GM21737 (cell line): Measurements from ENCODE around the gene CLCA2.

ENCODE experiments used
- ATAC-seq: cut with Tn5 transposase; IDR thresholded peaks from one replicate; pipeline ENCODE4 v1.9.1; 2021; ENCODE audit warnings: mild to moderate bottlenecking, moderate library complexity; ENCODE audit not compliant: unreplicated experiment

Gene CLCA2

DNA sequence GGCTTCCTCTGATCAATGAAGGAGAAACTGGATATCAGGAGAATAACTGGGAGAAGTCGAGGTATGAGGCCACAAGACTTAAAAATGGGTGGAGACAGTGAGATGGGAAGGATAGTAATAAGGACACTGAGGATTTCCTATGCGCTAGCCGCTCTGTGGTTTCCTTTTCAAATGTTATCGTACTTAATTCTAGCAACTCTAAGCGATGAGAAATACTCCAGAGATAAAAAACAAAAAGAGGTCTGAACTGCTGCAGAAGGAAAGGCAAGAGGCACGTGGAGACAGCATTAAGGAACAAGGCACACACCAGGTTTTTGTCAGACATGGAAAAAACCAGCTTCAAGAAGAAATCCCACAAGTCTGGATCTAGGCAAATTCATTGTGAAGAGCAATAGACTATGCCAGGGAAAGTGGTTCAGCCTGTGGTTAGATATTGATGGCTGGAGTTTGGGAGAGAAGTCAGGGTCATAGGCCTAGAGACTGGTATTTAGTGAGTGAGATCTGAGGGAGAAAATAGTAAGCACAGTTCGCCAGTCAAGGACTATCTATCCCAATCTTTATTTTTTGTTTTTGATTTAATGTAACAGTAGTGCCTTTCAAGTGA is 5.3 kb downstream of the CLCA2 start:
- no peak for ATAC-seq

- no peak for ATAC-seq
Observed at GRCh38 chr1:86429835-86430234, 5.9 kb downstream of the CLCA2 start.

DNA sequence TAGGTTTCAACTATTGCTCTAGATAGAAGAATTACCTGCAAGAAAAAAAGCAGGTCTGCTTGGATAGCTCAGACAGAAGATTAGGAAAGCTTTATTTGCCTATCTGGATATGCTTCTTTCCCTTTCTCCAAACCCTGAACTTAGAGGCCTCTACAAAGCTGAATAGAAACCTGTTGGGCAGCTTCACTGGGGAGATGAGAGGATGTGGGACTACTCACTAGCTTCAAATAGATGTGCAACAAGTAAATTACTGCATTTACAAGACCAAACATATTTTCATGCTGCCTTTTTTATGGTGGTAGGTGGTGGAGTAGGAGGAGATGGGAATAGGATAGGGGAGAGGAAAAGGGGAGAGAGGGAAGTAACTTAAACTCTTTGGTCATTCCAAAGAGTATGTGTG is 6.4 kb downstream of the CLCA2 start:
- no peak for ATAC-seq

GRCh38 chr1:86434059-86434458 is 10.1 kb downstream of the CLCA2 start:
- ATAC-seq: no peak

DNA sequence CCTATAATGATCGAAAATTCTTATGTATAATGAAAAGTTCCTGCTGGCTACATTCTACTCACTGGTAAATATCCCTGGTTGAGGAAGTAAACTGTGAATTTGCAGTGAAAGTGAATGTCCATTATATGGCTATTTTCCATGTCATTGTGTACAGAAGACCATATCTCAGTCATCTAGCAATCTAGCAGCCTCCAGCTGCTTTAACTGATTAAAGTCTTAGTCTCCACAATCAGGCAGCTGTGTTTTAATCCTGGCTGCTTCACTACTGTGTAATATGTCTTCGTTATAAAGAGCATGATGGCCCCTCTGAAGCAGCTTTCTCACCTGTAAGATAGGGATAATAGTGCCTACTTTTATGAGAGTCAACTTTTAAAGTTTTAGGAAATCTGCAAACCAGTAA is 11.4 kb downstream of the CLCA2 start:
- no peak for ATAC-seq

DNA sequence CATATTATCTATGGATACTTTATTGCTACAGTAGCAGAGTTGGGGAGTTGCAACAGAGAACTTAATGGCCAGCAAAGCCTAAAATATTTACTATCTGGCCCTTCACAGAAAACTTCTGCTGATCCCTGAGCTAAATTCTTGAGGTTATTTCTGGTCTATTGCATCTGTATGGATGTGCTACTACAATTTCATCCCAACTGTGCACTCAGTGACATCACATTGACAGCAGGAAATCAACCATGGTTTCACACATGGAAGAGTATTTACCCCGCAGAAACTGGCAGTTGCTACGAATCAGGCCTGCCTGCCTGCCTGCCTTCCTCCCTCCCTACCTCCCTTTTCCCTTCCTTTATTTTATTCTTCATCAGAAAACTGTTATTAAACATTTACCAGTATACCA is 12.1 kb downstream of the CLCA2 start:
- ATAC-seq: no peak

DNA sequence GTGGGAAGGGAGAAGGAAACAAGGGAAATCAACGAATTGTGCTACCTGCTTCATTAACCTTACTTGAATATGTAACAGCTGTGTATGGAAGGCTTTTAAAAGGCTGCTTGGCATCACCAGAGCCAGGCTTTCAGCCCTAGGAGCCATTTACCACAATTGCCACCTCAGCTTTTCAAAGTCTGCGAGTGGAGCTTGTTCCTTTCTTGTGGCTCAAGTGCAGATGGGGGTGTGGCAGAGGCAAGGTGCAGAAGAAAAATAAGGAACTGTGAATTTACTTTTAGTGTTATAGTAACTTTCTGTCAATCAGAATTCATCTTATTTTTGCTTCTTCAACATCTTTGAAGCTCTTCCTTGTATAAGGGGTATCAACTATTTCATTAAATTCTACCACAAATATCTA is 17.6 kb downstream of the CLCA2 start:
- no peak for ATAC-seq

DNA sequence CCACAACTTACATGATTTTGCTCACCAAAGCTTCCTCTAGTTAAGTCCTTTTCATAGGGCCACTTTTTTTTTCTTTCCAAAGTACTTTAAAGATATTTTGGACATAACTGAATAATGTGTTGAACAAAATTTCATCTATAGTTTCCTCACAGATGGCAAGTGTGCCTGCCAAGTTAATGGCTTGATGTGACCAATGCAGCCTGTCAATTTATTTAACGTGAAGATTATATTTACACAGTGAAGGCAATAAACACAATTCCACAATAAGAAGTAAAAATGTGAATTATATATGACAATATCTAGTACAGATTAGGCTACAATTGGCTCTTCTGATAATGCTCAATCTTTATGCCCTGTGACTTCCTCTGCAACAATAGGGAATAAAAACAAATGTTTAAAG is 18.0 kb downstream of the CLCA2 start:
- no peak for ATAC-seq

DNA sequence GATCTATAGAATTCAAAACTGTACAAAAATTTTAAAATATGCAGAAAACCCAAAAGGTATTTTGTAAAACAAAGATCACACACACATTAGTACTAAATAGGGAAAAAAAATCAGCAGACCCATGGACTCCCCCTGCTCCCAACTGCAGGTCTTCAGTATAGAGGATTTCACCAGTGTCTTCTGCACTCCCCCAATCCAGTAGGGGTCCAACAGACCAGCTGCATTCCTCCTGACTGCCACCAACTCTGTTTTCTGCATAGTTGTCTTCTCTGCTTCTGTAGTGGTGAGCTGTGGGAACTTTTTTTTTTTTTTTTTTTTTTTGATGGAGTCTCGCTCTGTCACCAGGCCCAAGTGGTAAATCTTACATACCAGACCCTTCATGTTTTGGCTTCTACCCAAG is 21.9 kb downstream of the CLCA2 start:
- no peak for ATAC-seq

GRCh38 chr1:86447198-86447790 is 23.3 kb downstream of the CLCA2 start:
- ATAC-seq: no peak

DNA sequence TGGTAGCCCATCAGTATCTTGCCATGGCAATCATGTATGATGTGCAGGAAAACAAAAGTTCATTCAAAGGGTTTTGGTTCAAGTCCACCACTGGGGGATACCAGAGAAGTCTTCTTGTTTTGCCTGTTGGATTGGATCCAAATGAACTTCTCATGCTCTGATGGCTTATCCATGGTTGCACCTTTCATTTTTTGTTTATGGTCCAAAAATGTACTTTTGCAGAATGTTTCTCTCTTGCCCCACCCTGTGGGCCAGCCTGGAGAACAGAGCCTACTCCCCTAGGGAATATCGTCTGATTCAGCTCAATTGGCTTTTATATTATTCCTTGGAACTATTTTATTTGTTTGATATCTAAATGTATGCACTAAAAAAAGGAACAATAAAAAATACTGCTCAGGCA is 24.7 kb downstream of the CLCA2 start:
- ATAC-seq: no peak

GRCh38 chr1:86449103-86449502 is 25.1 kb downstream of the CLCA2 start:
- no peak for ATAC-seq

GRCh38 chr1:86450847-86451246 is 26.9 kb downstream of the CLCA2 start:
- no peak for ATAC-seq

- ATAC-seq: no peak
Observed at GRCh38 chr1:86453664-86454063, 29.7 kb downstream of the CLCA2 start.

- ATAC-seq: no peak
Observed at GRCh38 chr1:86455073-86455472, 31.1 kb downstream of the CLCA2 start.

DNA sequence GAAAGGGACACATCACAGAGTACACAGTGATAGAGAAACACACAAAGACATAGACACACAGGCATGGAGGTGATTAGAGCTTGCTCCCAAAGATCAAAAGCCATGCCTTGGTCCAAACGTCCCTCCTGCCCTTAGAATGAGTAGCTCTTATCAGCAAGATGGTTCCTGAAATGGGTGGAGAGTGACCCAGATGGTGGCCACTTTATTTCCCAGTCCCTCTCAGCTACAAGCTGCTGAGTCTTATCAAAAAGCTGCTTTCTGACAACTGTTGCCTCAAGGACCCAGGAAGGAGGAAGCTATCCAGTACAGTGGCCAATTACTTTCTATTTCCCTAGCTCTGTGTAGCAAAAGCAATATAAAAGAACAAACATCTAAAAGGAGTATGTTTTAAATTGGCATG is 37.0 kb downstream of the CLCA2 start:
- no peak for ATAC-seq

- ATAC-seq: no peak
Observed at GRCh38 chr1:86461482-86461881, 37.5 kb downstream of the CLCA2 start.

GRCh38 chr1:86464819-86465218 is 40.8 kb downstream of the CLCA2 start:
- ATAC-seq: no peak

DNA sequence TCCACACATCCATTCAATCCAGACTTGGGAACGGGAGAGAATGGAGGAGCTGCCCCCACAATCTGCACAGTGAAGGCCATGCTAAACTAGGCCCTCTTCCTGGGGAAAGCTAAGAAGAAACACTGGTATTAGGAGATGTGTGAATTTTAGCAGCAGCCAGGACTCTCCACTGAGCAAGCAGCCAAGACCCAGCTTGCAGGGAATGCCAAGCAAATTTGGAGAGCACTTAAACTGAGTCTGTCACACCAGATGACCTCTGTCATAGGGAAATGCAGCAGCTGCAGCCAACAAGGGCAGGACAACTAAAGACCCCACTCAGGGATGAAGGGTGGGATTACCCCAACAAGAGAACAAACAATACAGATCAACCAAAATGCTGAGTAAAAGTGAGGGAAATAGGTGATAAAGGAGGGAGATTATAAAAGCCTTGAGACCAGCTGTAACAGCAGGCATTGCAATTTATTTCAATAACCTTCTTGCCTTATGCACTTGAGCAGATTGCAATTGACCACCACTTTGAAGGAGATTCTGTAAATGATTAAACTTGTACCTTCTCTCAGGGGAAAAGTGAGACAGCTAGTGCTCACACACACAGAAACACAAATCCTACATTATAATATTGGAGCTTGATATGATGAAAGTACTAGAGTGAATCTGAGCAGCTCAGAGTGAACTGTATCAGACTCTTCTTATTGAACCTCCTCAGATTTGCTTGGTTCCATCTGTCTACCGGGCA is 42.3 kb downstream of the CLCA2 start:
- no peak for ATAC-seq

DNA sequence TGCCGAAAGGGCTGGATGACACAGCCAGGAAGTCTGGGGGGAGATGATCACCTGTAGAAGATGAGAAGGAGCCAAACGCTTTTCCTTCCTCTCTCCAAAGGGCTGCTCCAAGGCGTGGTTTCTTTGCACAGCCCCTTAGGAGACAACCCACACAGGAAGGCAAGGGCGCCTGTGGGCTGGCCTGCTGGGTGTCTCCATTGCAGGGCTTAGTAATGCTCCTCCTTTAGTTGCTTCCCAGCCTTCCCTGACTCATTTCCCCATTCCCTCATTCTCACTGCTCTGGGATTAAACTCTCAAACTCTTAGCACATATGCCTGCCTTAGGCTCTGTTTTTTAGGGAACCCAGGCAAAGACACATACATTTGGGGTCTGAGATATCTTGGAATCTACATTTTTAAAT is 43.0 kb downstream of the CLCA2 start:
- no peak for ATAC-seq

- ATAC-seq: no peak
Observed at GRCh38 chr1:86468501-86468977, 44.6 kb downstream of the CLCA2 start, which contains the start of gene CLCA1. Gene CLCA1 (plus strand): TSS chr1:86468927. CDS start chr1:86468972, 45 bp downstream.

DNA sequence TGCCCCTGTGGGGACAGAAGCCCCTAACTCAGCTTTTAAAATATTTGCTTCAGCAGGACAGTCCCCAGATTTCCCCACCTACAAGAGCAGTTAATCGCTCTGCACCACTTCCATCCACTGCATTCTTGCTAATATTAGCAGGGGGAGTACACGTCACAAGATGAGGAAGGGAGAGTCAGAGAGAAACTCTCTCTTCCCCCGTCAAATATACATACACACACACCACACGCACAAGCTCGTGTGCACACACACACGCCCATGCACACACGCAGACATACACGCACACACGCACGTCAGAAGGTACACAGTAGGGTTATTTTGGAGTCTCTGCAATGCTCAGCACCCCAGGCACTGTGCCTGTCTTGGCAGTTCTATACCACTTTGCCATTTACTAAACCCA is 46.9 kb downstream of the CLCA2 start:
- ATAC-seq: no peak
